Endothelial cell of umbilical vein (primary cell): Measurements from ENCODE around the gene LENG8. TPM values are rescaled to one million over a fixed set of nuclear protein-coding genes. Genes with fewer than 3 reads are reported as not detected.

Source experiments
- BruUV-seq: library from RNA; stranded (reverse); fragments of 400-500 nt; replicated peaks from 2 replicates; lab custom pipeline; 2021; lab: Mats Ljungman, UMichigan
- CTCF ChIA-PET: fragments of 300-600, 350-600 bp; sonication (Branson Sonifier 250); formaldehyde crosslinking; loops from one replicate; lab custom pipeline; 2021; ENCODE audit warnings: antibody characterized with exemption, inconsistent platforms; lab: Charles Lee
- POLR2A ChIA-PET: fragments of 300-600, 350-600 bp; sonication (Branson Sonifier 250); formaldehyde crosslinking; loops from one replicate; lab custom pipeline; 2021; ENCODE audit warnings: antibody characterized with exemption, inconsistent platforms; lab: Charles Lee
- DNase-seq: peaks from one replicate; pipeline ENCODE4 v3.0.0-alpha.2; 2011; ENCODE audit warnings: low read depth, low spot score
- FAIRE-seq: peaks from 2 replicates; lab custom pipeline; 2011; peaks lifted over from hg19 to GRCh38; lab: Jason Lieb, UNC
- H2AFZ ChIP-seq: 2 replicates; pipeline ENCODE4 v1.6.0; 2012; ENCODE audit warnings: low read depth, low read length, control low read depth, inconsistent platforms
- H3K27ac ChIP-seq: 2 replicates; pipeline ENCODE4 v1.5.1; 2011; ENCODE audit warnings: low read depth, mild to moderate bottlenecking, control low read depth, low read length, moderate library complexity; ENCODE audit not compliant: insufficient read depth
- H3K27me3 ChIP-seq, 2 experiments: 2 replicates each; pipeline versions ENCODE4 v1.6.0 to v1.6.1; 2011; ENCODE audit warnings: low read length in 2 of 2, mixed read lengths in 1 of 2; ENCODE audit not compliant: control insufficient read depth in 2 of 2, insufficient read depth in 2 of 2
- H3K36me3 ChIP-seq, 2 experiments: 2 replicates in 1 of 2; 3 replicates in 1 of 2; pipeline ENCODE4 v1.5.1; 2011; ENCODE audit warnings: low read length in 2 of 2, mild to moderate bottlenecking in 1 of 2, moderate library complexity in 1 of 2; ENCODE audit not compliant: control insufficient read depth in 2 of 2, insufficient read depth in 2 of 2; ENCODE audit errors: extremely low read depth in 1 of 2
- H3K4me1 ChIP-seq: 3 replicates; pipeline ENCODE4 v1.5.1; 2011; ENCODE audit warnings: mild to moderate bottlenecking, low read length; ENCODE audit not compliant: control insufficient read depth, insufficient read depth; ENCODE audit errors: extremely low read depth
- H3K4me2 ChIP-seq: 2 replicates; pipeline ENCODE4 v1.6.1; 2011; ENCODE audit warnings: low read length, control low read depth, mixed read lengths; ENCODE audit not compliant: insufficient read depth
- H3K4me3 ChIP-seq, 3 experiments: fragments of 200-600 bp in 1 of 3; sonication (generic), shearing (Covaris generic) in 1 of 3; replicated peaks in 1 of 3; 2 replicates each; pipeline ENCODE4 v1.5.1; 2011 to 2016; ENCODE audit warnings: control low read depth in 3 of 3, low read length in 3 of 3, mild to moderate bottlenecking in 2 of 3, inconsistent platforms in 1 of 3, low read depth in 1 of 3, moderate library complexity in 1 of 3; ENCODE audit not compliant: insufficient read depth in 1 of 3
- H3K79me2 ChIP-seq: 2 replicates; pipeline ENCODE4 v1.6.0; 2012; ENCODE audit warnings: low read length, inconsistent platforms; ENCODE audit not compliant: control insufficient read depth, insufficient read depth
- H3K9ac ChIP-seq: replicated peaks from 2 replicates; pipeline ENCODE3; 2011; ENCODE audit warnings: low read length, control low read depth; ENCODE audit not compliant: insufficient read depth; ENCODE audit errors: extremely low read depth
- H3K9me1 ChIP-seq: replicated peaks from 3 replicates; pipeline ENCODE4 v1.6.0; 2011; ENCODE audit warnings: mild to moderate bottlenecking, low read length; ENCODE audit not compliant: control insufficient read depth, insufficient read depth; ENCODE audit errors: extremely low read depth
- H3K9me3 ChIP-seq: replicated peaks from 2 replicates; pipeline ENCODE4 v1.5.1; 2012; ENCODE audit warnings: low read length, inconsistent platforms; ENCODE audit not compliant: control insufficient read depth, insufficient read depth
- H4K20me1 ChIP-seq: replicated peaks from 2 replicates; pipeline ENCODE3; 2011; ENCODE audit warnings: mild to moderate bottlenecking, low read length; ENCODE audit not compliant: control insufficient read depth, insufficient read depth; ENCODE audit errors: extremely low read depth
- CTCF ChIP-seq, 2 donors: IDR thresholded peaks; 1 replicate in 1 of 2; 2 replicates in 1 of 2; pipeline ENCODE4 v1.5.1; 2011; ENCODE audit warnings: low read length in 2 of 2, mild to moderate bottlenecking in 2 of 2, moderate library complexity in 2 of 2, control low read depth in 1 of 2, inconsistent platforms in 1 of 2, low read depth in 1 of 2; ENCODE audit not compliant: insufficient read depth in 1 of 2; ENCODE audit errors: extremely low read depth in 1 of 2
- EZH2 ChIP-seq: IDR thresholded peaks from 2 replicates; pipeline ENCODE4 v1.6.1; 2012; ENCODE audit warnings: borderline replicate concordance, low read depth, mild to moderate bottlenecking, moderate library complexity, low read length, inconsistent platforms; ENCODE audit not compliant: severe bottlenecking
- FOS ChIP-seq: IDR thresholded peaks from 2 replicates; pipeline ENCODE4 v1.6.1; 2011; ENCODE audit warnings: mild to moderate bottlenecking, low read length, moderate library complexity, borderline replicate concordance; ENCODE audit not compliant: insufficient read depth
- GATA2 ChIP-seq: IDR thresholded peaks from 2 replicates; pipeline ENCODE4 v1.7.0; 2011; ENCODE audit warnings: low read depth, mild to moderate bottlenecking, moderate library complexity, mixed read lengths, low read length; ENCODE audit not compliant: insufficient read length, insufficient read depth
- JUN ChIP-seq: IDR thresholded peaks from 2 replicates; pipeline ENCODE4 v1.6.1; 2011; ENCODE audit warnings: borderline replicate concordance, low read depth; ENCODE audit not compliant: insufficient read length, insufficient read depth
- MAX ChIP-seq: IDR thresholded peaks from 2 replicates; pipeline ENCODE4 v1.6.1; 2011; ENCODE audit not compliant: insufficient read depth, insufficient read length
- MYC ChIP-seq: IDR thresholded peaks from one replicate; pipeline ENCODE4 v1.6.1; 2011; ENCODE audit warnings: mild to moderate bottlenecking, low read depth, low read length
- POLR2A ChIP-seq: IDR thresholded peaks from 2 replicates; pipeline ENCODE4 v1.6.1; 2012; ENCODE audit warnings: low read depth, mild to moderate bottlenecking, control low read depth, low read length
- POLR2AphosphoS5 ChIP-seq: IDR thresholded peaks from 2 replicates; pipeline ENCODE4 v1.6.1; 2012; ENCODE audit warnings: low read depth, mild to moderate bottlenecking, control low read depth, low read length, moderate library complexity; ENCODE audit not compliant: insufficient read depth
- dilution Hi-C: fragments of 300-500 bp; cut with MboI; formaldehyde crosslinking; loops from one replicate; pipeline ENCODE4 v1.15.0; 2019; ENCODE audit warnings: low sequenced_read_pairs; ENCODE audit not compliant: extremely low pct_ligation_motif_present
- intact Hi-C: fragments of 100-400 bp; cut with micrococcal nuclease; formaldehyde crosslinking; loops from one replicate; pipeline ENCODE4 v1.10.0; 2022
- polyA plus RNA-seq, 4 experiments: library from polyadenylated mRNA; depleted of rRNA in 3 of 4; stranded (reverse) in 3 of 4; unstranded in 1 of 4; fragments of >200 nt; gene quantifications; 2 replicates each; pipeline versions ENCODE4 v1.2.1 to v1.2.3, GENCODE V29; 2011 to 2012; ENCODE audit warnings: missing spikeins in 1 of 4
- total RNA-seq: library from RNA; stranded (reverse); gene quantifications from 2 replicates; pipeline ENCODE4 v1.2.3, GENCODE V29; 2021

Gene LENG8
- total and polyA plus RNA-seq, 2 donors (not counting 3 experiments of a cell fraction or from before 2014, with no cell fraction given) = 130 to 218 TPM

- H3K9me3 ChIP-seq = no peaks in the 10 kb centered on the region
- H3K79me2 ChIP-seq = no peaks in the 10 kb centered on the region
- no peaks in the 10 kb centered on the region for H4K20me1 ChIP-seq
- H2AFZ ChIP-seq = no peak overlapping the region
- dilution Hi-C loops (no loop called here), intact Hi-C loops (no loop called here)
- ChIA-PET POLR2A (no interaction called here), CTCF (interaction anchor here (1.3 kb wide), 1 partner anchor 30 kb away, joined by 4 read pairs; no protein-coding TSS in a partner anchor)
- peaks cover 29 to 38% of the 10 kb centered on the region in 2 experiments for H3K27me3 ChIP-seq
- H3K4me1 ChIP-seq = no peaks in the 10 kb centered on the region
- H3K9me1 ChIP-seq = no peaks in the 10 kb centered on the region
- TF ChIP-seq GATA2 (no peak), MYC (no peak)
- no peak overlapping the region for H3K4me2 ChIP-seq
- FAIRE-seq (no peak), DNase-seq (no peak)
- BruUV-seq = no TSS peak
- H3K27ac ChIP-seq = no peak overlapping the region
- H3K36me3 ChIP-seq = no peaks in the 10 kb centered on the region
- no peak overlapping the region for H3K4me3 ChIP-seq
- no peak overlapping the region for H3K9ac ChIP-seq
These were observed 27.9 kb upstream of the LENG8 start for GRCh38 chr19:54421169-54421516.

- H3K27ac ChIP-seq = no peak overlapping the region
- H3K9ac ChIP-seq = no peak overlapping the region
- CTCF ChIA-PET = interaction anchor here (1.3 kb wide), 1 partner anchor 30 kb away, joined by 4 read pairs; no protein-coding TSS in a partner anchor
- peaks cover 25 to 34% of the 10 kb centered on the region in 2 experiments for H3K27me3 ChIP-seq
- no peak overlapping the region for H3K4me2 ChIP-seq
- TF ChIP-seq CTCF (IDR thresholded peaks at IDR 0.05; ENCODE audit: extremely low read depth in 1 of 2, insufficient read depth in 1 of 2, low read depth in 1 of 2, low read length in 2 of 2) (no peak), JUN (no peak), MAX (no peak), FOS (no peak), MYC (no peak), POLR2AphosphoS5 (no peak), GATA2 (no peak), EZH2 (no peak), POLR2A (no peak)
- H3K79me2 ChIP-seq = no peaks in the 10 kb centered on the region
- dilution Hi-C loops = no loop called here
- no peak overlapping the region for H2AFZ ChIP-seq
- POLR2A ChIA-PET = no interaction called here
- H3K4me1 ChIP-seq = no peaks in the 10 kb centered on the region
- no peaks in the 10 kb centered on the region for H4K20me1 ChIP-seq
- DNase-seq = no peak
- H3K9me3 ChIP-seq = no peaks in the 10 kb centered on the region
- no peaks in the 10 kb centered on the region for H3K36me3 ChIP-seq
- H3K9me1 ChIP-seq = no peaks in the 10 kb centered on the region
- BruUV-seq = no TSS peak
- no peak overlapping the region for H3K4me3 ChIP-seq
- intact Hi-C loops = no loop called here
- FAIRE-seq = no peak
These were observed 27.5 kb upstream of the LENG8 start for GRCh38 chr19:54421521-54421920.
